Spleen (tissue), 11 donors: ENCODE measurements around the gene SH3D19. TPM values are rescaled to one million over a fixed set of nuclear protein-coding genes. Genes with fewer than 3 reads are reported as not detected.

ENCODE experiments used
- DNase-seq: peaks from one replicate; pipeline ENCODE4 v3.0.0-alpha.2; 2020
- H3K27ac ChIP-seq, 8 donors: fragments of 200-600 bp; sonication (generic) in 7 of 8; 1 replicate in 4 of 8; 2 replicates in 4 of 8; pipeline versions ENCODE4 v1.5.0 to v1.8.0; 2016 to 2021; ENCODE audit warnings: inconsistent platforms in 4 of 8, mild to moderate bottlenecking in 4 of 8, moderate library complexity in 1 of 8
- H3K27me3 ChIP-seq, 7 donors: fragments of 200-600 bp; sonication (generic) in 6 of 7; replicated peaks in 1 of 7; 1 replicate in 4 of 7; 2 replicates in 3 of 7; pipeline versions ENCODE4 v1.5.0 to v1.8.0; 2016 to 2021; ENCODE audit warnings: inconsistent platforms in 3 of 7, mild to moderate bottlenecking in 1 of 7
- H3K36me3 ChIP-seq, 6 donors: fragments of 200-600 bp; sonication (generic) in 5 of 6; 1 replicate in 4 of 6; 2 replicates in 2 of 6; pipeline versions ENCODE4 v1.5.0 to v1.8.0; 2016 to 2021; ENCODE audit warnings: inconsistent platforms in 2 of 6
- H3K4me1 ChIP-seq, 6 donors: fragments of 200-600 bp; sonication (generic) in 5 of 6; 1 replicate in 3 of 6; 2 replicates in 3 of 6; pipeline versions ENCODE4 v1.5.0 to v1.8.0; 2016 to 2021; ENCODE audit warnings: inconsistent platforms in 3 of 6
- H3K4me3 ChIP-seq, 8 donors: fragments of 200-600 bp; sonication (generic) in 7 of 8; 1 replicate in 4 of 8; 2 replicates in 4 of 8; pipeline versions ENCODE4 v1.5.0 to v1.8.0; 2016 to 2021; ENCODE audit warnings: inconsistent platforms in 4 of 8, mild to moderate bottlenecking in 4 of 8, moderate library complexity in 2 of 8
- H3K9me3 ChIP-seq, 8 donors: fragments of 200-600 bp; sonication (generic) in 7 of 8; 1 replicate in 4 of 8; 2 replicates in 4 of 8; pipeline versions ENCODE4 v1.5.0 to v1.8.0; 2016 to 2021; ENCODE audit warnings: inconsistent platforms in 4 of 8
- CTCF ChIP-seq, 11 experiments: fragments of 200-600 bp in 7 of 11; fragments of 450-650 bp in 4 of 11; sonication (generic) in 4 of 11; IDR thresholded peaks in 8 of 11; conservative IDR thresholded peaks in 3 of 11; 1 replicate in 7 of 11; 2 replicates in 4 of 11; pipeline versions ENCODE4 v1.4.0 to v1.8.0; 2016 to 2021; ENCODE audit warnings: antibody characterized with exemption in 11 of 11, inconsistent platforms in 4 of 11, mild to moderate bottlenecking in 1 of 11
- POLR2A ChIP-seq, 3 donors: fragments of 450-650 bp; IDR thresholded peaks; one replicate each; pipeline ENCODE4 v1.5.1; 2017; ENCODE audit warnings: antibody characterized with exemption in 3 of 3, mild to moderate bottlenecking in 1 of 3
- POLR2AphosphoS5 ChIP-seq, 3 donors: sonication (generic); formaldehyde crosslinking; IDR thresholded peaks; one replicate each; pipeline ENCODE4 v1.5.1; 2017; ENCODE audit warnings: antibody characterized with exemption in 3 of 3
- WGBS, 5 donors: extraction: QIAGEN DNeasy Blood & Tissue Kit in 3 of 5; methylation state at CpG; one replicate each; pipeline versions ENCODE4 v1.1.5 to v1.1.7; 2013 to 2018; 5-methylcytosine and 5-hydroxymethylcytosine counted together
- intact Hi-C: fragments of 100-400 bp; cut with DNase I; formaldehyde crosslinking; loops from one replicate; pipeline ENCODE4 v1.15.0; 2023; ENCODE audit warnings: low total_unique reads
- polyA plus RNA-seq, 3 donors: library from polyadenylated mRNA; stranded (reverse); fragments of 200-250 nt; gene quantifications; one replicate each; pipeline ENCODE4 v1.2.1, GENCODE V29; 2013
- total RNA-seq, 7 donors: library from RNA; depleted of rRNA in 3 of 7; stranded (reverse); fragments of >200 nt in 3 of 7; fragmentation: NEBNext Ultra II Directional in 4 of 7; extraction: Animal tissue kit (Norgen Biotek cat#: 25700) in 4 of 7; gene quantifications; one replicate each; pipeline versions ENCODE4 v1.1.0 to v1.2.1, GENCODE V29; 2016 to 2021
- donor health status: healthy with polysubstance abuse.
- donor health status: DM: no; HTN: no; CAD: no; lungs with moderate emphysema.
- donor health status: DM: no; HTN: no; CAD: no.
- donor health status: Bipolar disorder and iron deficiency.
- donor health status: healthy.
- donor health status: DM: no; HTN: no; CAD: no.
- donor health status: DM: yes; HTN: yes; CAD: no.

Gene SH3D19
- total and polyA plus RNA-seq, 10 donors, result 3.0 to 33.3 (median 14.7) TPM

- H3K27me3 ChIP-seq, result no peaks in the 10 kb centered on the region
- no peaks in the 10 kb centered on the region for H3K4me1 ChIP-seq
- H3K9me3 ChIP-seq, result no peaks in the 10 kb centered on the region
- H3K27ac ChIP-seq, result no peak overlapping the region
- TF ChIP-seq POLR2A (IDR thresholded peaks at IDR 0.05) (no peak), POLR2AphosphoS5 (IDR thresholded peaks at IDR 0.05) (no peak), CTCF (IDR thresholded peaks at IDR 0.05 in 8 of 11, conservative IDR thresholded peaks at IDR 0.05 in 3 of 11) (no peak)
- intact Hi-C loops, result no loop called here
- no peaks in the 10 kb centered on the region for H3K36me3 ChIP-seq
- no peak for DNase-seq
- WGBS, 5 donors, result 77 to 90% (median 85%) methylated on average over 10 of the region's 10 CpGs
- H3K4me3 ChIP-seq, result no peak overlapping the region
Observed at GRCh38 chr4:151165205-151166000, 160.0 kb downstream of the SH3D19 start.

- intact Hi-C loops, result no loop called here
Observed at GRCh38 chr4:151163855-151164254, 161.6 kb downstream of the SH3D19 start.

GRCh38 chr4:151158979-151159378 lies 166.4 kb downstream of the SH3D19 start:
- H3K36me3 ChIP-seq, result no peaks in the 10 kb centered on the region
- H3K27me3 ChIP-seq, result no peaks in the 10 kb centered on the region
- H3K4me3 ChIP-seq, result no peak overlapping the region
- no peaks in the 10 kb centered on the region for H3K4me1 ChIP-seq
- no peak for DNase-seq
- no peak overlapping the region for H3K27ac ChIP-seq
- peaks cover 0 to 4% (median 0%) of the 10 kb centered on the region in 8 donors for H3K9me3 ChIP-seq
- intact Hi-C loops, result no loop called here
- TF ChIP-seq CTCF (IDR thresholded peaks at IDR 0.05 in 8 of 11, conservative IDR thresholded peaks at IDR 0.05 in 3 of 11), result no peak
- no peak for TF ChIP-seq POLR2A (IDR thresholded peaks at IDR 0.05)
- no peak for TF ChIP-seq POLR2AphosphoS5 (IDR thresholded peaks at IDR 0.05)
- 85 to 98% (median 89%) methylated on average over 1 of the region's 1 CpG for WGBS, 5 donors

More at GRCh38 chr4:151163855-151164254, 161.6 kb downstream of the SH3D19 start:
- 93 to 100% (median 96%) methylated on average over 1 of the region's 1 CpG for WGBS, 5 donors
- TF ChIP-seq POLR2AphosphoS5 (IDR thresholded peaks at IDR 0.05) (no peak), CTCF (IDR thresholded peaks at IDR 0.05 in 8 of 11, conservative IDR thresholded peaks at IDR 0.05 in 3 of 11) (no peak), POLR2A (IDR thresholded peaks at IDR 0.05) (no peak)
- Histone ChIP-seq H3K4me1 (no peaks in the 10 kb centered on the region), H3K27ac (no peak overlapping the region), H3K36me3 (no peaks in the 10 kb centered on the region), H3K4me3 (no peak overlapping the region), H3K27me3 (no peaks in the 10 kb centered on the region), H3K9me3 (no peaks in the 10 kb centered on the region)
- DNase-seq, result no peak

GRCh38 chr4:151157543-151157942 lies 167.9 kb downstream of the SH3D19 start:
- H3K27me3 ChIP-seq, result no peaks in the 10 kb centered on the region
- no peaks in the 10 kb centered on the region for H3K36me3 ChIP-seq
- no peaks in the 10 kb centered on the region for H3K4me1 ChIP-seq
- H3K4me3 ChIP-seq, result no peak overlapping the region
- no peak overlapping the region for H3K27ac ChIP-seq
- TF ChIP-seq POLR2A (IDR thresholded peaks at IDR 0.05), result no peak
- TF ChIP-seq CTCF (IDR thresholded peaks at IDR 0.05 in 8 of 11, conservative IDR thresholded peaks at IDR 0.05 in 3 of 11), result no peak
- no peak for TF ChIP-seq POLR2AphosphoS5 (IDR thresholded peaks at IDR 0.05)
- intact Hi-C loops, result no loop called here
- DNase-seq, result no peak
- peaks cover 0 to 4% (median 0%) of the 10 kb centered on the region in 8 donors for H3K9me3 ChIP-seq
- WGBS, 5 donors, result 92 to 96% (median 94%) methylated on average over 2 of the region's 2 CpGs
